NCI-H2227 (cell line): ENCODE data around the gene CD99L2.

Experiments
- DNase-seq: peaks from one replicate; lab custom pipeline; 2025; ENCODE audit not compliant: unreplicated experiment; lab: John Stamatoyannopoulos, UW

CD99L2 gene

GRCh38 chrX:150898343-150899190 is at the start of gene CD99L2:
Gene CD99L2, minus strand, starts transcription at chrX:150898668. Its CDS starts 80 bp downstream, at chrX:150898588.
- DNase-seq: peak; percentile 94

GRCh38 chrX:150944233-150944632 is 45.8 kb upstream of the CD99L2 start:
- no peak for DNase-seq

- no peak for DNase-seq
Observed at GRCh38 chrX:150942942-150943594, 44.6 kb upstream of the CD99L2 start.

- DNase-seq: no peak
Observed at GRCh38 chrX:150941580-150941979, 43.1 kb upstream of the CD99L2 start.

GRCh38 chrX:150940844-150941495 is 42.5 kb upstream of the CD99L2 start:
- DNase-seq: no peak

GRCh38 chrX:150936556-150936955 is 38.1 kb upstream of the CD99L2 start:
- no peak for DNase-seq

GRCh38 chrX:150935467-150935866 is 37.0 kb upstream of the CD99L2 start:
- no peak for DNase-seq

GRCh38 chrX:150934453-150934852 is 36.0 kb upstream of the CD99L2 start:
- peak; percentile 6 for DNase-seq

GRCh38 chrX:150933945-150934350 is 35.5 kb upstream of the CD99L2 start:
- no peak for DNase-seq

GRCh38 chrX:150929058-150929457 is 30.6 kb upstream of the CD99L2 start:
- no peak for DNase-seq

GRCh38 chrX:150926791-150927190 is 28.3 kb upstream of the CD99L2 start:
- no peak for DNase-seq

GRCh38 chrX:150926304-150926703 is 27.8 kb upstream of the CD99L2 start:
- no peak for DNase-seq

- no peak for DNase-seq
Observed at GRCh38 chrX:150919401-150919800, 20.9 kb upstream of the CD99L2 start.

- DNase-seq: no peak
Observed at GRCh38 chrX:150913511-150913910, 15.0 kb upstream of the CD99L2 start.

- DNase-seq: no peak
Observed at GRCh38 chrX:150907474-150907873, 9.0 kb upstream of the CD99L2 start.

- DNase-seq: no peak
Observed at GRCh38 chrX:150906694-150907093, 8.2 kb upstream of the CD99L2 start.

- no peak for DNase-seq
Observed at GRCh38 chrX:150905293-150905692, 6.8 kb upstream of the CD99L2 start.

GRCh38 chrX:150903110-150903508 is 4.6 kb upstream of the CD99L2 start:
- no peak for DNase-seq

- no peak for DNase-seq
Observed at GRCh38 chrX:150902434-150903109, 4.1 kb upstream of the CD99L2 start.

- DNase-seq: peak; percentile 61
Observed at GRCh38 chrX:150899191-150899757, 806 bp upstream of the CD99L2 start.
